ENCODE measurements around the gene GSTA4. TPM values are rescaled to one million over a fixed set of nuclear protein-coding genes. Genes with fewer than 3 reads are reported as not detected.

GSTA4 gene
- total and polyA plus RNA-seq, 11 donors: 8.5 to 17.0 (median 12.0) TPM

GRCh38 chr6:53027131-53027718, 32.1 kb upstream of the GSTA4 start:
- Histone ChIP-seq H3K27ac (no peak overlapping the region), H3K27me3 (no peaks in the 10 kb centered on the region), H3K4me3 (no peak overlapping the region), H3K36me3 (peaks cover 0 to 93% (median 66%) of the 10 kb centered on the region in 9 donors), H3K9me3 (no peaks in the 10 kb centered on the region), H3K4me1 (peaks cover 0 to 10% (median 0%) of the 10 kb centered on the region in 12 donors)
- DNase-seq (no peak), ATAC-seq (peak in 1 of 4 donors; percentile 24)
- WGBS, 4 donors: 53 to 72% (median 61%) methylated on average over 5 of the region's 5 CpGs
- TF ChIP-seq CTCF (IDR thresholded peaks at IDR 0.05): no peak
- intact Hi-C loops (cut with DNase I): no loop called here

- no peak for DNase-seq
- no peak for TF ChIP-seq POLR2A (IDR thresholded peaks at IDR 0.05)
- no peak for TF ChIP-seq CTCF (IDR thresholded peaks at IDR 0.05)
- no peak for ATAC-seq
- 89 to 91% (median 90%) methylated on average over 3 of the region's 3 CpGs for WGBS, 4 donors
- peaks cover 0 to 7% (median 0%) of the 10 kb centered on the region in 12 donors for H3K4me1 ChIP-seq
- no peak overlapping the region for H3K4me3 ChIP-seq
- no peak overlapping the region for H3K27ac ChIP-seq
- H3K36me3 ChIP-seq: peaks cover 0 to 93% (median 59%) of the 10 kb centered on the region in 9 donors
- H3K9me3 ChIP-seq: no peaks in the 10 kb centered on the region
- intact Hi-C loops (cut with DNase I): no loop called here
- H3K27me3 ChIP-seq: no peaks in the 10 kb centered on the region
Observed at GRCh38 chr6:53026526-53026925, 31.4 kb upstream of the GSTA4 start.

- Histone ChIP-seq H3K36me3 (peaks cover 0 to 89% (median 39%) of the 10 kb centered on the region in 9 donors), H3K9me3 (no peaks in the 10 kb centered on the region), H3K4me3 (no peak overlapping the region), H3K4me1 (peaks cover 0 to 7% (median 0%) of the 10 kb centered on the region in 12 donors), H3K27ac (no peak overlapping the region), H3K27me3 (no peaks in the 10 kb centered on the region)
- 56 to 62% (median 60%) methylated on average over 1 of the region's 1 CpG for WGBS, 4 donors
- no peak for DNase-seq
- intact Hi-C loops (cut with DNase I): no loop called here
- TF ChIP-seq CTCF (IDR thresholded peaks at IDR 0.05) (no peak), POLR2A (IDR thresholded peaks at IDR 0.05) (no peak)
- no peak for ATAC-seq
Observed at GRCh38 chr6:53023323-53023722, 28.2 kb upstream of the GSTA4 start.

- Histone ChIP-seq H3K36me3 (peaks cover 0 to 92% (median 38%) of the 10 kb centered on the region in 9 donors), H3K9me3 (no peaks in the 10 kb centered on the region), H3K27ac (no peak overlapping the region), H3K4me3 (no peak overlapping the region), H3K4me1 (no peaks in the 10 kb centered on the region), H3K27me3 (no peaks in the 10 kb centered on the region)
- DNase-seq (no peak), ATAC-seq (peak in 1 of 4 donors; percentile 52)
- TF ChIP-seq CTCF (IDR thresholded peaks at IDR 0.05): no peak
- TF ChIP-seq POLR2A (IDR thresholded peaks at IDR 0.05): no peak
- WGBS, 4 donors: 52 to 67% (median 62%) methylated on average over 3 of the region's 3 CpGs
- intact Hi-C loops (cut with DNase I): no loop called here
Observed at GRCh38 chr6:53020005-53020744, 25.1 kb upstream of the GSTA4 start.

All from heart left ventricle (tissue), 16 donors.